ENCODE data around the gene EFCC1.

The EFCC1 gene

GRCh38 chr3:129014793-129015345 lies 13.8 kb downstream of the EFCC1 start:
- no peak for DNase-seq (ENCODE audit: low read depth in 2 of 2)

GRCh38 chr3:129015388-129016105 lies 14.4 kb downstream of the EFCC1 start:
- no peak for DNase-seq (ENCODE audit: low read depth in 2 of 2)

- DNase-seq (ENCODE audit: low read depth in 2 of 2) = peak in 1 of 2 donors; percentile 21
Measured at GRCh38 chr3:129016356-129016719, 15.2 kb downstream of the EFCC1 start.

- no peak for DNase-seq (ENCODE audit: low read depth in 2 of 2)
Measured at GRCh38 chr3:129016720-129017483, 15.8 kb downstream of the EFCC1 start.

GRCh38 chr3:129017484-129017899 lies 16.4 kb downstream of the EFCC1 start:
- no peak for DNase-seq (ENCODE audit: low read depth in 2 of 2)

- no peak for DNase-seq (ENCODE audit: low read depth in 2 of 2)
Measured at GRCh38 chr3:129018271-129018670, 17.2 kb downstream of the EFCC1 start.

GRCh38 chr3:129018751-129019150 lies 17.6 kb downstream of the EFCC1 start:
- no peak for DNase-seq (ENCODE audit: low read depth in 2 of 2)

GRCh38 chr3:129019266-129019665 lies 18.2 kb downstream of the EFCC1 start:
- DNase-seq (ENCODE audit: low read depth in 2 of 2) = no peak

GRCh38 chr3:129020691-129021090 lies 19.6 kb downstream of the EFCC1 start:
- DNase-seq (ENCODE audit: low read depth in 2 of 2) = no peak

GRCh38 chr3:129021140-129021551 lies 20.0 kb downstream of the EFCC1 start:
- DNase-seq (ENCODE audit: low read depth in 2 of 2) = no peak

GRCh38 chr3:129022114-129023007 lies 21.3 kb downstream of the EFCC1 start:
- no peak for DNase-seq (ENCODE audit: low read depth in 2 of 2)

- no peak for DNase-seq (ENCODE audit: low read depth in 2 of 2)
Measured at GRCh38 chr3:129023008-129023358, 21.9 kb downstream of the EFCC1 start.

GRCh38 chr3:129023909-129024308 lies 22.8 kb downstream of the EFCC1 start:
- DNase-seq (ENCODE audit: low read depth in 2 of 2) = no peak

GRCh38 chr3:129025108-129025507 lies 24.0 kb downstream of the EFCC1 start:
- DNase-seq (ENCODE audit: low read depth in 2 of 2) = no peak

- DNase-seq (ENCODE audit: low read depth in 2 of 2) = no peak
Measured at GRCh38 chr3:129025691-129026435, 24.8 kb downstream of the EFCC1 start.

- peak; percentile 76 to 81 for DNase-seq (ENCODE audit: low read depth in 2 of 2)
Measured at GRCh38 chr3:129026728-129027543, 25.8 kb downstream of the EFCC1 start.

- DNase-seq (ENCODE audit: low read depth in 2 of 2) = no peak
Measured at GRCh38 chr3:129027544-129027880, 26.4 kb downstream of the EFCC1 start.

- DNase-seq (ENCODE audit: low read depth in 2 of 2) = no peak
Measured at GRCh38 chr3:129028866-129029265, 27.8 kb downstream of the EFCC1 start.

- DNase-seq (ENCODE audit: low read depth in 2 of 2) = no peak
Measured at GRCh38 chr3:129030611-129031010, 29.5 kb downstream of the EFCC1 start.

GRCh38 chr3:129031476-129032215 lies 30.5 kb downstream of the EFCC1 start:
- DNase-seq (ENCODE audit: low read depth in 2 of 2) = no peak

Measured in stimulated activated CD8-positive, alpha-beta memory T cell treated with anti-CD3 and anti-CD28 coated beads, Interleukin-7, amount 100 ng/mL, for 1 hour (primary cell).